ENCODE measurements around the gene POTEG.
"Not testable (repeated sequence)": the region's sequence is repeated elsewhere in the genome, so short reads cannot be mapped to it uniquely, and the experiment has no call there.

- not testable (repeated sequence) for TF ChIP-seq CTCF (conservative IDR thresholded peaks at IDR 0.05; ENCODE audit: low read depth, low read length); EZH2 (IDR thresholded peaks at IDR 0.05; ENCODE audit: borderline replicate concordance, low read depth, low read length, poor library complexity, severe bottlenecking)
Measured at GRCh38 chr14:19439826-19440225, 5.7 kb upstream of the POTEG start.
